ENCODE results near the gene TP53TG5.

TP53TG5 gene

GRCh38 chr20:45409521-45410272 is 31.6 kb upstream of the TP53TG5 start:
- DNase-seq (ENCODE audit: low read depth): no peak
- TF ChIP-seq, protein P1, sequence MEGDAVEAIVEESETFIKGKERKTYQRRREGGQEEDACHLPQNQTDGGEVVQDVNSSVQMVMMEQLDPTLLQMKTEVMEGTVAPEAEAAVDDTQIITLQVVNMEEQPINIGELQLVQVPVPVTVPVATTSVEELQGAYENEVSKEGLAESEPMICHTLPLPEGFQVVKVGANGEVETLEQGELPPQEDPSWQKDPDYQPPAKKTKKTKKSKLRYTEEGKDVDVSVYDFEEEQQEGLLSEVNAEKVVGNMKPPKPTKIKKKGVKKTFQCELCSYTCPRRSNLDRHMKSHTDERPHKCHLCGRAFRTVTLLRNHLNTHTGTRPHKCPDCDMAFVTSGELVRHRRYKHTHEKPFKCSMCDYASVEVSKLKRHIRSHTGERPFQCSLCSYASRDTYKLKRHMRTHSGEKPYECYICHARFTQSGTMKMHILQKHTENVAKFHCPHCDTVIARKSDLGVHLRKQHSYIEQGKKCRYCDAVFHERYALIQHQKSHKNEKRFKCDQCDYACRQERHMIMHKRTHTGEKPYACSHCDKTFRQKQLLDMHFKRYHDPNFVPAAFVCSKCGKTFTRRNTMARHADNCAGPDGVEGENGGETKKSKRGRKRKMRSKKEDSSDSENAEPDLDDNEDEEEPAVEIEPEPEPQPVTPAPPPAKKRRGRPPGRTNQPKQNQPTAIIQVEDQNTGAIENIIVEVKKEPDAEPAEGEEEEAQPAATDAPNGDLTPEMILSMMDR (IDR thresholded peaks at IDR 0.05; ENCODE audit: insufficient read depth, low read depth, low read length, missing control alignments): no peak
- no peak overlapping the region for H3K4me3 ChIP-seq (ENCODE audit: low read depth, low read length)

- peak; percentile 37 for DNase-seq (ENCODE audit: low read depth)
- no peak overlapping the region for H3K4me3 ChIP-seq (ENCODE audit: low read depth, low read length)
- TF ChIP-seq, protein P1 (IDR thresholded peaks at IDR 0.05; ENCODE audit: insufficient read depth, low read depth, low read length, missing control alignments): no peak
Measured at GRCh38 chr20:45408646-45409213, 30.6 kb upstream of the TP53TG5 start.

GRCh38 chr20:45407783-45408645 is 29.9 kb upstream of the TP53TG5 start, which contains the start of gene DBNDD2:
Gene DBNDD2 (plus strand): TSS chr20:45408289. CDS start chr20:45408468, 179 bp downstream.
- DNase-seq (ENCODE audit: low read depth): no peak
- H3K4me3 ChIP-seq (ENCODE audit: low read depth, low read length): no peak within 1 kb of the TSS

GRCh38 chr20:45407067-45407745 is 29.1 kb upstream of the TP53TG5 start:
- DNase-seq (ENCODE audit: low read depth): no peak
- TF ChIP-seq, protein P1 (IDR thresholded peaks at IDR 0.05; ENCODE audit: insufficient read depth, low read depth, low read length, missing control alignments): no peak
- no peak overlapping the region for H3K4me3 ChIP-seq (ENCODE audit: low read depth, low read length)

More at GRCh38 chr20:45407783-45408645, 29.9 kb upstream of the TP53TG5 start, which contains the start of gene DBNDD2:
- TF ChIP-seq, protein P1 (IDR thresholded peaks at IDR 0.05; ENCODE audit: insufficient read depth, low read depth, low read length, missing control alignments): no peak

DNA sequence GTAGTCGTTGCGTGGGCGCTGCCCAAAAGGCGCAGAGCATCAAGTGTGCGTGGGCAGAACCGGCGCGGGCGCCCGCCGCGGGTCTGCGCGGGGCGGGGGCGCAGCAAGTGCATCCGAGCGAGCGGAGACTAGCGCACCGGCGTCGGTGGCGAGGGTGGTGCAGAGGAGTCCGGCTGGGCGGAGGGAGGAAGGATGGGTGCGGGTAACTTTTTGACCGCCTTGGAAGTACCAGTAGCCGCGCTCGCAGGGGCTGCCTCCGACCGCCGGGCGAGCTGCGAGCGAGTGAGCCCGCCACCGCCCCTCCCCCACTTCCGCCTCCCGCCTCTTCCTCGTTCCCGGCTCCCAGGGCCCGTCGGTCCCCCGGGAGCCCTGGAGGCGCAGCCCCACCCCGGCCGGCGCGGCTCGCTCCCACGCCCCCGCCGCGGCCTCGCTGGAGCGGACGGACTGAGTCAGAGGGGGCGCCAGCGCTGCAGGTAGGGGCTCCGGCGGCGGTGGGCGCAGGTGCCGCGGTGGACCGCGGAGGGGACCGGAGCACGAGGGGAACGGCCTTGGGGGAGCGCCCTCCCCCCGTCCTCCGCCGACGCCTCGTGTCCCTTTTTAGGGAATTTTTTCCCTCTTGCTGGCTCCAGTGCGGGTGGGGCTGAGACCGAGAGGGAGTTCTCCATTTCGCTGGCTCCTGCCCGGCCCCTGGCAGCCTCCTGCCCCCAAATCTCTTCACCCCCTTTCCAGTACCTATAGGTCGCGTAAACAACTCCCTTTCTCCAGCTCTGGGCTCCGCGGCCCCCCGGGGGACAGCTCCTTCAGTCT is 28.3 kb upstream of the TP53TG5 start:
- DNase-seq (ENCODE audit: low read depth): no peak

More for the DNA sequence above, 28.3 kb upstream of the TP53TG5 start:
- TF ChIP-seq, protein P1 (IDR thresholded peaks at IDR 0.05; ENCODE audit: insufficient read depth, low read depth, low read length, missing control alignments): no peak
- H3K4me3 ChIP-seq (ENCODE audit: low read depth, low read length): no peak overlapping the region; the same call in 1 of the 2 replicates
